HepG2 (cell line): Measurements from ENCODE around the gene LAMC3. TPM values are rescaled to one million over a fixed set of nuclear protein-coding genes. Genes with fewer than 3 reads are reported as not detected.

Experiments
- ATAC-seq: fragments of 200-7000 bp; cut with Tn5 transposase; 3 replicates; pipeline ENCODE4 v1.9.1; 2020; ENCODE audit warnings: mild to moderate bottlenecking, moderate library complexity
- BruUV-seq: library from RNA; stranded (reverse); fragments of 400-500 nt; replicated peaks from 2 replicates; lab custom pipeline; 2021; lab: Mats Ljungman, UMichigan
- CTCF ChIA-PET: fragments of 300-600 bp; formaldehyde crosslinking; extraction: SDS; loops from one replicate; lab custom pipeline; 2021; ENCODE audit warnings: low total read pairs, inconsistent platforms, low intra/inter-chr PET ratio; lab: Yijun Ruan, JAX
- POLR2A ChIA-PET: fragments of 350-600 bp; sonication (Branson Sonifier 250); formaldehyde crosslinking; loops from one replicate; lab custom pipeline; 2020; ENCODE audit warnings: antibody characterized with exemption, inconsistent platforms; lab: Yijun Ruan, JAX
- DNase-seq: peaks from one replicate; pipeline ENCODE4 v3.0.0-alpha.2; 2015; ENCODE audit warnings: low spot score
- FAIRE-seq: peaks from 3 replicates; lab custom pipeline; 2011; peaks lifted over from hg19 to GRCh38; lab: Jason Lieb, UNC
- H2AFZ ChIP-seq: one replicate; pipeline ENCODE4 v1.6.1; 2011; ENCODE audit warnings: low read length, inconsistent platforms
- H3K27ac ChIP-seq: fragments of 300-600 bp; 3 replicates; pipeline ENCODE4 v1.8.0; 2011; ENCODE audit warnings: mixed run types, mild to moderate bottlenecking, mixed read lengths, low read length, inconsistent platforms; ENCODE audit not compliant: insufficient read depth; ENCODE audit errors: extremely low read length
- H3K27me3 ChIP-seq, 2 experiments: fragments of 200-600 bp in 1 of 2; 2 replicates in 1 of 2; 3 replicates in 1 of 2; pipeline versions ENCODE4 v1.6.0 to v1.8.0; 2011; ENCODE audit warnings: low read length in 2 of 2, mild to moderate bottlenecking in 2 of 2, moderate library complexity in 2 of 2, inconsistent platforms in 1 of 2; ENCODE audit not compliant: insufficient read depth in 2 of 2, control insufficient read depth in 1 of 2
- H3K36me3 ChIP-seq, 2 experiments: fragments of 200-600 bp in 1 of 2; replicated peaks in 1 of 2; 2 replicates in 1 of 2; 3 replicates in 1 of 2; pipeline versions ENCODE4 v1.5.1 to v1.8.0; 2011; ENCODE audit warnings: low read length in 2 of 2, inconsistent platforms in 1 of 2; ENCODE audit not compliant: insufficient read depth in 2 of 2, control insufficient read depth in 1 of 2
- H3K4me1 ChIP-seq: 2 replicates; pipeline ENCODE4 v1.5.1; 2012; ENCODE audit warnings: low read length, inconsistent platforms; ENCODE audit not compliant: insufficient read depth
- H3K4me2 ChIP-seq: 2 replicates; pipeline ENCODE4 v1.6.0; 2011; ENCODE audit warnings: low read depth, low read length, inconsistent platforms
- H3K4me3 ChIP-seq, 3 experiments: fragments of 200-600 bp in 1 of 3; sonication (generic), shearing (Covaris generic) in 1 of 3; replicated peaks in 1 of 3; 2 replicates each; pipeline ENCODE4 v1.5.1; 2011 to 2016; ENCODE audit warnings: low read length in 3 of 3, inconsistent platforms in 2 of 3, low read depth in 2 of 3, mild to moderate bottlenecking in 2 of 3, control low read depth in 1 of 3, mixed read lengths in 1 of 3; ENCODE audit not compliant: insufficient read depth in 1 of 3
- H3K79me2 ChIP-seq: one replicate; pipeline ENCODE4 v1.6.1; 2011; ENCODE audit warnings: low read length, inconsistent platforms; ENCODE audit not compliant: insufficient read depth
- H3K9ac ChIP-seq: 2 replicates; pipeline ENCODE4 v1.6.0; 2011; ENCODE audit warnings: mild to moderate bottlenecking, low read depth, low read length, inconsistent platforms; ENCODE audit not compliant: insufficient read depth
- H3K9me3 ChIP-seq: 2 replicates; pipeline ENCODE4 v1.5.1; 2012; ENCODE audit warnings: mild to moderate bottlenecking, low read length
- H4K20me1 ChIP-seq: 2 replicates; pipeline ENCODE4 v1.6.0; 2011; ENCODE audit warnings: inconsistent platforms, mild to moderate bottlenecking, low read length, moderate library complexity; ENCODE audit not compliant: insufficient read depth
- ISL2 ChIP-seq: sonication (generic); formaldehyde crosslinking; IDR thresholded peaks from 2 replicates; pipeline ENCODE4 v1.5.0; 2020; ENCODE audit warnings: missing genetic modification reagents
- ZNF687 ChIP-seq: sonication (generic); formaldehyde crosslinking; IDR thresholded peaks from 2 replicates; pipeline ENCODE4 v1.5.1; 2020; ENCODE audit warnings: mild to moderate bottlenecking, missing genetic modification reagents, moderate library complexity
- WGBS: methylation state at CpG from one replicate; pipeline ENCODE4 v1.1.6; 2017; ENCODE audit warnings: low lambda C conversion rate; 5-methylcytosine and 5-hydroxymethylcytosine counted together
- in situ Hi-C: cut with HindIII; loops from 2 replicates; pipeline ENCODE4 v1.10.0; 2017; ENCODE audit warnings: low pct_unique_long_range_greater_than_20kb; ENCODE audit not compliant: extremely low pct_ligation_motif_present
- intact Hi-C: fragments of 100-400 bp; cut with micrococcal nuclease; formaldehyde crosslinking; loops from one replicate; pipeline ENCODE4 v1.10.0; 2022; ENCODE audit not compliant: unreplicated experiment
- polyA plus RNA-seq, 8 experiments: library from polyadenylated mRNA; depleted of rRNA in 3 of 8; stranded (reverse) in 7 of 8; unstranded in 1 of 8; fragments of >200 nt; fragmentation: Illumina TruSeq in 4 of 8; extraction: Trizol in 4 of 8; gene quantifications; 2 replicates each; pipeline versions ENCODE4 v1.2.1 to v1.2.3, GENCODE V29; 2011 to 2016; ENCODE audit warnings: low read depth in 4 of 8, missing spikeins in 1 of 8, mixed read lengths in 1 of 8; ENCODE audit not compliant: insufficient read depth in 1 of 8
- total RNA-seq, 5 experiments: library from RNA; depleted of rRNA; stranded (reverse); fragments of >200 nt; fragmentation: Illumina TruSeq; extraction: Trizol; gene quantifications; 2 replicates each; pipeline ENCODE4 v1.2.3, GENCODE V29; 2016; ENCODE audit warnings: low read depth in 1 of 5

LAMC3 gene
- total and polyA plus RNA-seq, 2 of the 13 experiments (the other 11 are each of a cell fraction or from before 2014, with no cell fraction given) = 0.07 to 0.57 TPM

DNA sequence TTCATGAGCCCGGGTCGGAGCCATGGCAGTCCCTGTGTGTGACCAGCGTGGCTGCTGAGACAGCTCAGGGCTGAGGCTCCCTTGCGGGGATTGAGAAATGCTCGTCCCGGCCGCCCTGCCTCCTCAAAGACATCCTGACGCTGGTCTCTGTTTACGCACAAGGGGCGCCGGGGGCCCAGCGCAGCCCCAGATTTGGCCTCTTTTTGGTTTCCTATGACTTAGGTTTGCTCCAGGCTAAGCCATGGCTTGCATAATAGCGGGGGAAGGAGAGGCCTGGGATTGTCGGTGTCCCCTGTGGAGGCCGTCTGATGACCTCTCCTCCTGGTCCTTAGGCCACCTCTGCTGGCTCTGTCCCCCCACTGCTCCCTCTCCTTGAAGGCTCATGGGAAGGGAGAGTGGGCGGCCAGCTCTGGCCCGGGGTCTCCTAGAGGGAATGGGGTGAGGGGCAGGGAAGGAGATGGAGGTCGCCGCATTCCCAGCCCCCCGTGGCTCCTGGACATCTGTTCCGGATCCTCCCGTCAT, 3.5 kb downstream of the LAMC3 start:
- POLR2A ChIA-PET = no interaction called here
- in situ Hi-C loops = loop anchor here (5.0 kb wide), 1 partner anchor 35 kb away; no protein-coding TSS in a partner anchor
- no TSS peak for BruUV-seq
- peak overlapping the region; percentile 51 for H3K4me2 ChIP-seq
- intact Hi-C loops = no loop called here
- no peak overlapping the region for H3K9ac ChIP-seq
- ATAC-seq (peak; percentile 48), FAIRE-seq (no peak), DNase-seq (no peak)
- H3K36me3 ChIP-seq = no peaks in the 10 kb centered on the region
- H3K27ac ChIP-seq = no peak overlapping the region
- peaks cover 19 to 84% of the 10 kb centered on the region in 2 experiments for H3K27me3 ChIP-seq
- no peaks in the 10 kb centered on the region for H4K20me1 ChIP-seq
- H2AFZ ChIP-seq = no peak overlapping the region
- TF ChIP-seq ZNF687 (CRISPR knock-in tag) = peak; percentile 31; the same call in 1 of the 2 replicates
- TF ChIP-seq ISL2 = no peak
- peaks cover 22% of the 10 kb centered on the region for H3K4me1 ChIP-seq
- H3K9me3 ChIP-seq = no peaks in the 10 kb centered on the region
- 16% methylated on average over 12 of the region's 22 CpGs for WGBS
- no peaks in the 10 kb centered on the region for H3K79me2 ChIP-seq
- peak overlapping the region in 1 of 3 experiments; percentile 28; a peak in 1 of 6 replicates for H3K4me3 ChIP-seq
- CTCF ChIA-PET = no interaction called here
